Loucy (cell line): Measurements from ENCODE around the gene PLXNA4.

Experiments
- H2AFZ ChIP-seq: fragments of 200-600 bp; sonication (generic); 2 replicates; pipeline ENCODE4 v1.6.0; 2016; ENCODE audit warnings: antibody characterized with exemption, mild to moderate bottlenecking, low read length, moderate library complexity
- H3F3A ChIP-seq: fragments of 200-600 bp; 2 replicates; pipeline ENCODE4 v1.6.0; 2016; ENCODE audit warnings: antibody characterized with exemption, low read depth, mild to moderate bottlenecking
- H3K27me3 ChIP-seq: fragments of 200-600 bp; sonication (generic); 2 replicates; pipeline ENCODE4 v1.6.1; 2014; ENCODE audit warnings: low read length, mild to moderate bottlenecking; ENCODE audit not compliant: insufficient read depth, poor library complexity, severe bottlenecking
- H3K36me3 ChIP-seq: fragments of 200-600 bp; sonication (generic); 2 replicates; pipeline ENCODE4 v1.6.1; 2016; ENCODE audit warnings: low read length; ENCODE audit not compliant: insufficient read depth
- H3K4me1 ChIP-seq: fragments of 200-600 bp; sonication (generic); 2 replicates; pipeline ENCODE4 v1.5.1; 2014; ENCODE audit warnings: low read length, mild to moderate bottlenecking; ENCODE audit not compliant: insufficient read depth, poor library complexity, severe bottlenecking
- H3K4me2 ChIP-seq: fragments of 200-600 bp; sonication (generic); 2 replicates; pipeline ENCODE4 v1.6.0; 2014; ENCODE audit warnings: antibody characterized with exemption, low read length, low read depth, mild to moderate bottlenecking; ENCODE audit not compliant: poor library complexity, severe bottlenecking
- H3K4me3 ChIP-seq: fragments of 200-600 bp; sonication (generic); 2 replicates; pipeline ENCODE4 v1.5.1; 2014; ENCODE audit warnings: low read length, mild to moderate bottlenecking, mixed read lengths; ENCODE audit not compliant: poor library complexity, severe bottlenecking
- H3K79me2 ChIP-seq: fragments of 200-600 bp; sonication (generic); 2 replicates; pipeline ENCODE4 v1.6.1; 2014; ENCODE audit warnings: low read length; ENCODE audit not compliant: insufficient read depth
- H3K9ac ChIP-seq: fragments of 200-600 bp; sonication (generic); 2 replicates; pipeline ENCODE4 v1.6.0; 2014; ENCODE audit warnings: mild to moderate bottlenecking, low read depth, low read length, moderate library complexity; ENCODE audit not compliant: poor library complexity, severe bottlenecking
- H3K9me2 ChIP-seq: fragments of 200-600 bp; sonication (generic); replicated peaks from 2 replicates; pipeline ENCODE4 v1.6.1; 2016; ENCODE audit warnings: low read depth, low read length, mixed read lengths
- H3K9me3 ChIP-seq: fragments of 200-600 bp; sonication (generic); 2 replicates; pipeline ENCODE4 v1.6.1; 2014; ENCODE audit warnings: mild to moderate bottlenecking, antibody characterized with exemption, low read length, low read depth; ENCODE audit not compliant: insufficient read depth
- H4K20me1 ChIP-seq: fragments of 200-600 bp; sonication (generic); 2 replicates; pipeline ENCODE4 v1.6.0; 2014; ENCODE audit warnings: antibody characterized with exemption, low read length, mild to moderate bottlenecking; ENCODE audit not compliant: insufficient read depth, poor library complexity, severe bottlenecking
- CTCF ChIP-seq: fragments of 200-600 bp; sonication (generic); conservative IDR thresholded peaks from 2 replicates; pipeline ENCODE4 v1.5.1; 2014; ENCODE audit warnings: mild to moderate bottlenecking, antibody characterized with exemption, low read length
- EZH2phosphoT487 ChIP-seq: fragments of 200-600 bp; IDR thresholded peaks from 2 replicates; pipeline ENCODE4 v1.6.1; 2018; ENCODE audit warnings: antibody characterized with exemption, mild to moderate bottlenecking, moderate library complexity, borderline replicate concordance

PLXNA4 gene

GRCh38 chr7:132149436-132150304, 426.6 kb downstream of the PLXNA4 start:
- Histone ChIP-seq H3K4me2 (no peak overlapping the region), H3K27me3 (no peaks in the 10 kb centered on the region), H3K9me3 (no peaks in the 10 kb centered on the region), H3K9ac (no peak overlapping the region), H3K79me2 (no peaks in the 10 kb centered on the region), H3K4me3 (no peak overlapping the region), H2AFZ (no peak overlapping the region), H3F3A (no peaks in the 10 kb centered on the region), H3K9me2 (no peaks in the 10 kb centered on the region), H3K36me3 (no peaks in the 10 kb centered on the region), H4K20me1 (no peaks in the 10 kb centered on the region), H3K4me1 (no peaks in the 10 kb centered on the region)
- TF ChIP-seq EZH2phosphoT487 (no peak), CTCF (no peak)

- TF ChIP-seq CTCF: no peak
- no peak for TF ChIP-seq EZH2phosphoT487
- H3K9me2 ChIP-seq: no peaks in the 10 kb centered on the region
Measured at GRCh38 chr7:132148876-132149275, 427.4 kb downstream of the PLXNA4 start.

GRCh38 chr7:132145466-132145865, 430.8 kb downstream of the PLXNA4 start:
- Histone ChIP-seq H2AFZ (no peak overlapping the region), H3K9ac (no peak overlapping the region), H3F3A (no peaks in the 10 kb centered on the region), H3K4me2 (no peak overlapping the region), H3K79me2 (no peaks in the 10 kb centered on the region), H3K36me3 (no peaks in the 10 kb centered on the region), H3K27me3 (no peaks in the 10 kb centered on the region), H3K4me1 (no peaks in the 10 kb centered on the region), H4K20me1 (no peaks in the 10 kb centered on the region), H3K4me3 (no peak overlapping the region), H3K9me2 (no peaks in the 10 kb centered on the region), H3K9me3 (no peaks in the 10 kb centered on the region)
- TF ChIP-seq CTCF (no peak), EZH2phosphoT487 (no peak)

More at GRCh38 chr7:132148876-132149275, 427.4 kb downstream of the PLXNA4 start:
- Histone ChIP-seq H3K36me3 (no peaks in the 10 kb centered on the region), H2AFZ (no peak overlapping the region), H3F3A (no peaks in the 10 kb centered on the region), H3K9me3 (no peaks in the 10 kb centered on the region), H3K27me3 (no peaks in the 10 kb centered on the region), H3K4me3 (no peak overlapping the region), H3K4me1 (no peaks in the 10 kb centered on the region), H3K79me2 (no peaks in the 10 kb centered on the region), H3K9ac (no peak overlapping the region), H4K20me1 (no peaks in the 10 kb centered on the region), H3K4me2 (no peak overlapping the region)
